Central memory CD8-positive, alpha-beta T cell (primary cell): ENCODE results near the gene KCNK10.

Source experiments
- ATAC-seq: fragments of 150-1000 bp; cut with Tn5 transposase; replicated peaks from 2 replicates; pipeline ENCODE4 v1.10.0; 2022; ENCODE audit warnings: mild to moderate bottlenecking, moderate FRiP score, moderate number of reproducible peaks; ENCODE audit not compliant: poor library complexity, severe bottlenecking; ENCODE audit errors: extremely low read depth
- DNase-seq, 2 donors: peaks; one replicate each; pipeline ENCODE4 v3.0.0; 2021; ENCODE audit warnings: low spot score in 2 of 2
- H3K27ac Mint-ChIP-seq: one replicate; pipeline ENCODE4 v1.8.0; 2022; ENCODE audit warnings: low read depth, mild to moderate bottlenecking, moderate library complexity, mixed read lengths
- H3K27me3 Mint-ChIP-seq: one replicate; pipeline ENCODE4 v1.8.0; 2022; ENCODE audit warnings: mixed read lengths
- H3K36me3 Mint-ChIP-seq: one replicate; pipeline ENCODE4 v1.8.0; 2022; ENCODE audit warnings: mild to moderate bottlenecking, moderate library complexity, mixed read lengths; ENCODE audit not compliant: insufficient read depth
- H3K4me1 Mint-ChIP-seq: one replicate; pipeline ENCODE4 v1.8.0; 2022; ENCODE audit warnings: mixed read lengths
- H3K4me3 Mint-ChIP-seq: one replicate; pipeline ENCODE4 v1.8.0; 2022; ENCODE audit warnings: mild to moderate bottlenecking, moderate library complexity, mixed read lengths
- H3K9me3 Mint-ChIP-seq: one replicate; pipeline ENCODE4 v1.8.0; 2022; ENCODE audit warnings: mixed read lengths

KCNK10 gene

DNA sequence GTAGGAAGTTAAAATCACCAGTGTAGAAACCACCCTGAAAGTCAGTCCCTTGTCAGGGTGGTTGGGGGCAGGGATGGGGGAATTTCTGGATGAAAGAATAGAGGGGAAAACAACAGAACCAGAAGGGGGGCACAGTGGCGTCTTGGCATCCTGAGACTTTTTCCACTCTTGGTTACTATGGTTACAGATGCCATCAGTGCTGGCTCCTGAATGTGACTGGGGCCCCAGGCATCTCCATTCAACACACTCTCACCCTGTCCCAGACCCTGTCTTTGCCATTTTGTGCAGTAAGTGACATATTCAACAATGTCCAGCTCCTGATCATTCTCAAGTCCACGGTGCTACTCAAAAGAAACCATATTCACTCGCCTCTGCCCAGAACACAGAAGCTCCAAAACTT lies 11.3 kb downstream of the KCNK10 start:
- peaks cover 28% of the 10 kb centered on the region for H3K27me3 Mint-ChIP-seq
- ATAC-seq (no peak), DNase-seq (no peak)
- H3K36me3 Mint-ChIP-seq: no peaks in the 10 kb centered on the region
- H3K4me3 Mint-ChIP-seq: no peak overlapping the region
- no peaks in the 10 kb centered on the region for H3K4me1 Mint-ChIP-seq
- H3K27ac Mint-ChIP-seq: no peak overlapping the region
- H3K9me3 Mint-ChIP-seq: no peaks in the 10 kb centered on the region

DNA sequence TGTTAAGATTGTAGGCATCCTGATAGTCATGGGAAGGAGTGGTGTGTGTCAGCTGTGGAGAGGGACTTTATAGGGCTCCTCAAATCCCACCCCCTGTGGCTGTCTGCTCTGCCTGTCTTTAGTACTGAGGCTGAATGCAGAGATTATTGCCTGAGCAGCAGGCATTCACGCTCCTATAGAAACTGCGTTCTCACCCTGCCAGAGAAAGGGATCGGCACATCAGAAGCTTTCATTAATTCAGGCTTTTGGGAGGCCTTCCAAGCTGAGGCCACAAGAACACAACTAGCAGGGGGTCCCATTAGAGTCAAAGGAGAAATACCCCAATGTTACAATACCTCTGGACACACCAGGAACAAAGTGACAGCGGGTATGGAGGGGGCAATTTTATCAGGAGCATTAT lies 12.6 kb downstream of the KCNK10 start:
- ATAC-seq: no peak
- no peak for DNase-seq
- H3K27me3 Mint-ChIP-seq: peaks cover 30% of the 10 kb centered on the region
- no peaks in the 10 kb centered on the region for H3K9me3 Mint-ChIP-seq
- H3K4me3 Mint-ChIP-seq: no peak overlapping the region
- H3K36me3 Mint-ChIP-seq: no peaks in the 10 kb centered on the region
- no peaks in the 10 kb centered on the region for H3K4me1 Mint-ChIP-seq
- H3K27ac Mint-ChIP-seq: no peak overlapping the region

- no peak for DNase-seq
- no peaks in the 10 kb centered on the region for H3K4me1 Mint-ChIP-seq
- H3K36me3 Mint-ChIP-seq: no peaks in the 10 kb centered on the region
- ATAC-seq: no peak
- H3K9me3 Mint-ChIP-seq: no peaks in the 10 kb centered on the region
- H3K4me3 Mint-ChIP-seq: no peak overlapping the region
- H3K27ac Mint-ChIP-seq: no peak overlapping the region
- peaks cover 30% of the 10 kb centered on the region for H3K27me3 Mint-ChIP-seq
Observed at GRCh38 chr14:88310021-88310420, 13.0 kb downstream of the KCNK10 start.

GRCh38 chr14:88305528-88306322 lies 17.3 kb downstream of the KCNK10 start:
- Mint-ChIP-seq H3K27ac (no peak overlapping the region), H3K27me3 (peaks cover 42% of the 10 kb centered on the region), H3K36me3 (no peaks in the 10 kb centered on the region), H3K4me1 (no peaks in the 10 kb centered on the region), H3K4me3 (no peak overlapping the region), H3K9me3 (no peaks in the 10 kb centered on the region)
- no peak for DNase-seq
- ATAC-seq: no peak

DNA sequence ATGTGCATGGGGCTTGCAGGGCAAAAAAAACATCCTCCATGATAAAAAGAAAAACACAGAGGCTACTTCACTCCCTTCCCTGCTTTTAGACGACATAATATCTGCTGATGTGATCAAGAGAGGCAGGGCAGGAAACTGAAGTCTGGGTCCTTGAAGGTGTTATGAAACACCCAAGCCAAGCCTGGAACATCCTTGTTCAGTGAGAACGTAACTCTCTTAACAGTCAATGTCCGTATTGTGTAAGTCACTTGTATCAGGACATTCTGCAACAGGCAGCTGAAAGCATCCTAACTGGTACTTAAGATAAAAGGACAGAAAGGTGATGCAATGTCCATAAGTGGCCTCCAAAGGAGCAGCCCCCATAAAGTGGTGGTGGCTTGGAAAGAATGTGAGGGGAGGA lies 20.0 kb downstream of the KCNK10 start:
- Mint-ChIP-seq H3K36me3 (no peaks in the 10 kb centered on the region), H3K4me3 (no peak overlapping the region), H3K4me1 (peaks cover 5% of the 10 kb centered on the region), H3K27ac (no peak overlapping the region), H3K27me3 (peaks cover 61% of the 10 kb centered on the region), H3K9me3 (no peaks in the 10 kb centered on the region)
- ATAC-seq: no peak
- DNase-seq: no peak

DNA sequence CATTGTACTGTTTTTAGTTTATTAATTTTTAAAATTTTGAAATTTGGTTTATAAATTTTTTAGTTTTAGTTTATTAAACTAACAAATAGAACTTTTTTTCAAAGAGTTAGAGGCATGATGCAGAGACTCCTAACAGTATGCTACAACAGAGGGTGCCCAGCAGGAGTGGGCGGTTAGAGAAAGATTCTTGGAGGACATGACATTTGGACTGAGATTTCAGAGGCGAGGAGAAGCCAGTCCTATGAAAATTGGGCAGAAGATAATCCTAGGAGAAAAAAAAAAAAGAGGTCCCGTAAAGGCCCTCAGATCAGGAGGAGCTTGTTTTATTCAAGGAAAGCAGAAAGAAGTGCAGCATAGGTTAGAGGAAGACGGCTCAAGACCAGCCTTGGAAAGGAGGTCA lies 21.7 kb downstream of the KCNK10 start:
- Mint-ChIP-seq H3K36me3 (no peaks in the 10 kb centered on the region), H3K4me3 (no peak overlapping the region), H3K4me1 (peaks cover 5% of the 10 kb centered on the region), H3K27me3 (peaks cover 53% of the 10 kb centered on the region), H3K9me3 (no peaks in the 10 kb centered on the region), H3K27ac (no peak overlapping the region)
- no peak for ATAC-seq
- no peak for DNase-seq

- Mint-ChIP-seq H3K9me3 (no peaks in the 10 kb centered on the region), H3K4me1 (peaks cover 5% of the 10 kb centered on the region), H3K36me3 (no peaks in the 10 kb centered on the region), H3K4me3 (no peak overlapping the region), H3K27me3 (peaks cover 53% of the 10 kb centered on the region), H3K27ac (no peak overlapping the region)
- DNase-seq: no peak
- no peak for ATAC-seq
Observed at GRCh38 chr14:88300817-88301216, 22.3 kb downstream of the KCNK10 start.

DNA sequence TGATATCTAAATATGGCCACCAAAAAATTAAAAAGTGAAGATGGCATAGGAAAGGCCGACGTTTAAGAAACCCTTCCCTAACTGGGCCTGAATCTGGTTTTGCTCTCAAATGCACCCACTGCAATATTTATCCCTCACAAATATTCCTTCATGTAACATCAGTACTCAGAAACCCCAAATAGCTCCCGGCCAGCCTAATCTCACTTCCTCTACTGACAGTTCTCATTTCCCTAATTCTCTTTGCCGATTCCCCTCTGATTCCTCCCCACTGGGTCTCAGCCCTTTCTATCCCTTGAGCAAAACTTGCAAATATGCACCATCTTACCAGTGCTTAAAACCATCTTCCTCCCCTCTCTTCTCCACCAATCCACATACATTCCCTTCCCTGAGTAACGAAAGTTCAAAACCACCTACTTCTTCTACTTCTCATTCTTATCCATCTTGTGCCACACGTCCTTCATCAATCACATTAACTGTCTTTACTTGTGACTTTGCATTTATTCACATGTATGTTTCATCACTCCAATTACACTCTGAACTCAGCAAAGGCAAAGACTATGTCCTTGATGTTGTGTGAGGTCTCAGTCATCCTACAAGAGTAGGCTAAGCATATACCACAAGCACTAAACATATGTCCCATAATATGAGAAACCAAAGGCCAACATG lies 23.1 kb downstream of the KCNK10 start:
- DNase-seq (no peak), ATAC-seq (no peak)
- H3K4me1 Mint-ChIP-seq: peaks cover 5% of the 10 kb centered on the region
- H3K27me3 Mint-ChIP-seq: peaks cover 55% of the 10 kb centered on the region
- no peak overlapping the region for H3K4me3 Mint-ChIP-seq
- no peaks in the 10 kb centered on the region for H3K36me3 Mint-ChIP-seq
- no peak overlapping the region for H3K27ac Mint-ChIP-seq
- no peaks in the 10 kb centered on the region for H3K9me3 Mint-ChIP-seq

DNA sequence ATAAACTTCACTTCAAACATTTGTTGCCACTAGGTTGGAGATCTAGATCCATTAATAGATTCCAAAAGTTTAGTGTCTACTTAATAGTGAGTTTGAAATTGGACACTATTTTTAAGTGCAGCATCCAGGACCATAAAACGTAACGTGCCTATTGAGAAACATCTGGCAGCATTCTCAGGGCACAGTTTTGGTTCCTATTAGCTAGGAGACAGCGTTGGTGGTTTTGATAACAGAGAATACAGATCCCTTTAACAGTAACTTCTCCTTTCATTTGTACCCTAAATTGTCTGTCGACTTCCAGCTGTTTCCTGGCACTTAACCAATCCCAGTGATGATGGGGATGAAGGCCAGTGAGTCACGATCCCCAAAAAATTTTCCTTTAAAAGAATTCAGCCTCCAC lies 25.8 kb downstream of the KCNK10 start:
- H3K27me3 Mint-ChIP-seq: peaks cover 64% of the 10 kb centered on the region
- H3K4me3 Mint-ChIP-seq: no peak overlapping the region
- H3K4me1 Mint-ChIP-seq: peaks cover 5% of the 10 kb centered on the region
- no peak for DNase-seq
- no peak for ATAC-seq
- H3K36me3 Mint-ChIP-seq: no peaks in the 10 kb centered on the region
- no peaks in the 10 kb centered on the region for H3K9me3 Mint-ChIP-seq
- no peak overlapping the region for H3K27ac Mint-ChIP-seq

GRCh38 chr14:88296351-88296750 lies 26.7 kb downstream of the KCNK10 start:
- Mint-ChIP-seq H3K4me1 (peaks cover 5% of the 10 kb centered on the region), H3K27ac (no peak overlapping the region), H3K36me3 (no peaks in the 10 kb centered on the region), H3K4me3 (no peak overlapping the region), H3K9me3 (no peaks in the 10 kb centered on the region), H3K27me3 (peaks cover 55% of the 10 kb centered on the region)
- ATAC-seq: no peak
- no peak for DNase-seq

- Mint-ChIP-seq H3K27ac (no peak overlapping the region), H3K27me3 (peaks cover 46% of the 10 kb centered on the region), H3K9me3 (no peaks in the 10 kb centered on the region), H3K36me3 (no peaks in the 10 kb centered on the region), H3K4me3 (no peak overlapping the region), H3K4me1 (no peaks in the 10 kb centered on the region)
- no peak for DNase-seq
- ATAC-seq: no peak
Observed at GRCh38 chr14:88289996-88290395, 33.1 kb downstream of the KCNK10 start.

GRCh38 chr14:88289234-88289633 lies 33.8 kb downstream of the KCNK10 start:
- Mint-ChIP-seq H3K27me3 (peaks cover 38% of the 10 kb centered on the region), H3K27ac (no peak overlapping the region), H3K9me3 (no peaks in the 10 kb centered on the region), H3K4me1 (no peaks in the 10 kb centered on the region), H3K36me3 (no peaks in the 10 kb centered on the region), H3K4me3 (no peak overlapping the region)
- no peak for ATAC-seq
- DNase-seq: no peak

DNA sequence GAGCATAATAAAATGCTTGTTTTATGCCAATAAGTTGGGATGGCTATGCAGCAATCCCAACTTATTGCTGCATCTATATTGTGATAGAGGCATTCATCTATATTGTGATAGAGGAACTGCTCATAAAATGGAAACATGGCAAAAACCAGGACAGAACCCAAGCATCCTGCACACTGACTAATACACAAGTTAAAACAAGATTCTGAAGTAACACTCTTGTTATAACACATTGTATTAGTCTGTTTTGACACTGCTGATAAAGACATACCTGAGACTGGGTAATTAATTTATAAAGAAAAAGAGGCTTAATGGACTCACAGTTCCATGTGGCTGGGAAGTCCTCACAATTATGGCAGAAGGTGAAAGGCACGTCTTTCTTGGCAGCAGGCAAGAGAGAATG lies 36.8 kb downstream of the KCNK10 start:
- H3K27ac Mint-ChIP-seq: no peak overlapping the region

More for the DNA sequence above, 36.8 kb downstream of the KCNK10 start:
- H3K36me3 Mint-ChIP-seq: no peaks in the 10 kb centered on the region
- peaks cover 38% of the 10 kb centered on the region for H3K27me3 Mint-ChIP-seq
- no peak for DNase-seq
- ATAC-seq: no peak
- H3K9me3 Mint-ChIP-seq: no peaks in the 10 kb centered on the region
- no peaks in the 10 kb centered on the region for H3K4me1 Mint-ChIP-seq
- no peak overlapping the region for H3K4me3 Mint-ChIP-seq
